ENCODE results near the gene ARID1B. TPM values are rescaled to one million over a fixed set of nuclear protein-coding genes. Genes with fewer than 3 reads are reported as not detected.

Gene ARID1B
- total and polyA plus RNA-seq, 2 of the 4 experiments (the other 2 are of a cell fraction): 14.5 to 20.1 TPM

GRCh38 chr6:156803353-156803752, 26.2 kb downstream of the ARID1B start:
- Histone ChIP-seq H3K23ac (ENCODE audit: low read depth, low read length) (no peak overlapping the region), H3K14ac (replicated peaks; ENCODE audit: low read depth, low read length) (no peak overlapping the region), H4K5ac (ENCODE audit: low read depth, low read length) (no peak overlapping the region), H4K91ac (ENCODE audit: insufficient read depth, low read depth, low read length) (no peak overlapping the region), H3K4me3 (ENCODE audit: insufficient read depth, low read depth, low read length) (no peak overlapping the region), H2BK120ac (ENCODE audit: low read depth, low read length) (no peak overlapping the region), H2BK5ac (ENCODE audit: low read depth, low read length, poor library complexity, severe bottlenecking) (no peak overlapping the region), H2AK5ac (ENCODE audit: low read depth, low read length) (no peak overlapping the region), H2AK9ac (replicated peaks; ENCODE audit: low read depth, low read length, poor library complexity) (no peak overlapping the region), H2BK15ac (ENCODE audit: low read depth, low read length) (no peak overlapping the region), H4K20me1 (ENCODE audit: insufficient read depth, low read length) (peaks cover 68% of the 10 kb centered on the region), H3K9ac (ENCODE audit: low read depth, low read length) (no peak overlapping the region), H3K9me1 (ENCODE audit: insufficient read depth, low read length) (peaks cover 19% of the 10 kb centered on the region), H2AFZ (replicated peaks; ENCODE audit: low read length, poor library complexity) (no peak overlapping the region), H3K18ac (ENCODE audit: low read depth, low read length) (no peak overlapping the region), H3K27me3 (ENCODE audit: control insufficient read depth, insufficient read depth, low read length) (no peaks in the 10 kb centered on the region), H3K9me3 (ENCODE audit: control insufficient read depth, insufficient read depth, low read length) (no peaks in the 10 kb centered on the region), H4K8ac (ENCODE audit: low read depth in 2 of 2, low read length in 2 of 2) (no peak overlapping the region), H3K4me2 (ENCODE audit: low read depth, low read length) (no peak overlapping the region), H3K56ac (ENCODE audit: extremely low read depth, insufficient read depth, low read length) (no peak overlapping the region), H3K36me3 (ENCODE audit: control insufficient read depth, insufficient read depth, low read length) (no peaks in the 10 kb centered on the region), H3K27ac (ENCODE audit: insufficient read depth, low read length) (no peak overlapping the region), H3K4ac (ENCODE audit: low read depth, low read length) (no peak overlapping the region), H2BK20ac (ENCODE audit: low read depth, low read length) (no peak overlapping the region), H3K4me1 (ENCODE audit: control insufficient read depth, insufficient read depth, low read length) (peaks cover 6% of the 10 kb centered on the region), H3K79me1 (ENCODE audit: low read depth in 1 of 2, low read length in 2 of 2) (peaks cover 28 to 82% of the 10 kb centered on the region in 2 experiments; a peak in 3 of 4 replicates)
- WGBS, 2 experiments (ENCODE audit: extremely low coverage in 2 of 2, insufficient read length in 1 of 2): no CpG with 5 or more reads among the region's 2 CpGs
- POLR2A ChIA-PET (ENCODE audit: unreplicated experiment): no interaction called here
- CTCF ChIA-PET: no interaction called here
- no peak for TF ChIP-seq RCOR1 (IDR thresholded peaks at IDR 0.05; ENCODE audit: insufficient replicate concordance, low read length)
- TF ChIP-seq POLR2A (IDR thresholded peaks at IDR 0.05; ENCODE audit: low read depth, low read length): no peak
- TF ChIP-seq SMC3 (IDR thresholded peaks at IDR 0.05; ENCODE audit: low read depth, low read length): no peak
- TF ChIP-seq ELK1 (IDR thresholded peaks at IDR 0.05; ENCODE audit: borderline replicate concordance, low read depth, low read length): no peak
- no peak for TF ChIP-seq MAFK (IDR thresholded peaks at IDR 0.05; ENCODE audit: low read depth, low read length)
- TF ChIP-seq BHLHE40 (IDR thresholded peaks at IDR 0.05; ENCODE audit: low read depth, low read length): no peak
- TF ChIP-seq CEBPB (IDR thresholded peaks at IDR 0.05; ENCODE audit: low read depth, low read length): no peak
- TF ChIP-seq MAZ (IDR thresholded peaks at IDR 0.05; ENCODE audit: borderline replicate concordance, low read depth, low read length): no peak
- no peak for TF ChIP-seq FOS (IDR thresholded peaks at IDR 0.05; ENCODE audit: low read depth, low read length)
- TF ChIP-seq, protein P1, sequence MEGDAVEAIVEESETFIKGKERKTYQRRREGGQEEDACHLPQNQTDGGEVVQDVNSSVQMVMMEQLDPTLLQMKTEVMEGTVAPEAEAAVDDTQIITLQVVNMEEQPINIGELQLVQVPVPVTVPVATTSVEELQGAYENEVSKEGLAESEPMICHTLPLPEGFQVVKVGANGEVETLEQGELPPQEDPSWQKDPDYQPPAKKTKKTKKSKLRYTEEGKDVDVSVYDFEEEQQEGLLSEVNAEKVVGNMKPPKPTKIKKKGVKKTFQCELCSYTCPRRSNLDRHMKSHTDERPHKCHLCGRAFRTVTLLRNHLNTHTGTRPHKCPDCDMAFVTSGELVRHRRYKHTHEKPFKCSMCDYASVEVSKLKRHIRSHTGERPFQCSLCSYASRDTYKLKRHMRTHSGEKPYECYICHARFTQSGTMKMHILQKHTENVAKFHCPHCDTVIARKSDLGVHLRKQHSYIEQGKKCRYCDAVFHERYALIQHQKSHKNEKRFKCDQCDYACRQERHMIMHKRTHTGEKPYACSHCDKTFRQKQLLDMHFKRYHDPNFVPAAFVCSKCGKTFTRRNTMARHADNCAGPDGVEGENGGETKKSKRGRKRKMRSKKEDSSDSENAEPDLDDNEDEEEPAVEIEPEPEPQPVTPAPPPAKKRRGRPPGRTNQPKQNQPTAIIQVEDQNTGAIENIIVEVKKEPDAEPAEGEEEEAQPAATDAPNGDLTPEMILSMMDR (conservative IDR thresholded peaks at IDR 0.05; ENCODE audit: low read depth, low read length): no peak
- TF ChIP-seq RAD21 (IDR thresholded peaks at IDR 0.05; ENCODE audit: low read length): no peak
- no peak for TF ChIP-seq USF2 (IDR thresholded peaks at IDR 0.05; ENCODE audit: low read depth, low read length)
- TF ChIP-seq NFE2L2 (IDR thresholded peaks at IDR 0.05; ENCODE audit: low read depth, low read length): no peak
- no peak for TF ChIP-seq RFX5 (IDR thresholded peaks at IDR 0.05; ENCODE audit: low read depth, low read length)
- TF ChIP-seq CHD1 (IDR thresholded peaks at IDR 0.05; ENCODE audit: low read depth, low read length): no peak
- intact Hi-C loops (cut with micrococcal nuclease): no loop called here
- DNase-seq (no peak), ATAC-seq (ENCODE audit: low read depth) (no peak)
- in situ Hi-C loops (cut with MboI; ENCODE audit: low sequenced_read_pairs): no loop called here
- dilution Hi-C loops (cut with HindIII; ENCODE audit: low sequenced_read_pairs, unreplicated experiment): no loop called here
- no TSS peak for BruUV-seq (replicated peaks)

All from IMR-90 (cell line).